ENCODE measurements around the gene CTAG1B.
"Not testable (repeated sequence)": the region's sequence is repeated elsewhere in the genome, so short reads cannot be mapped to it uniquely, and the experiment has no call there.

Gene CTAG1B

DNA sequence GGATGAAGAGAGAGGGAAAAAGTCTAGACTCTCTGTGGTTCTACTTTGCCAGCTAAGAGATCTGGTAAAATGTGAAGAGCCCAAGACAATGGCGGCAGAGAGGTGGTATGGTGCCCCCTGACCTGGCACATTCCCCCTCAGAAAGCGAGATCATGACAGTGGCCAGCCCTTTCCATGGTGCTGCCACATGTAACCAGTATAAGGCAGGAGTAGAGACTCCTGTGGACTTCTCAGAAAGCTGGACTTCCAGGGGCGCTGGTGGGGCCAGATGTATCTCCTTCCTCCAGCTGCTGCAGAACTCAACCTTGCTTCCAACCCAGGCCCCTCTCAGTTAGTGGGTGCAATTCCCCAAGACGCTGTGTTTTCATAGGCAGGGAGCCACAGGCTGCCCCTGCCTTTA is 24.6 kb downstream of the CTAG1B start:
- H3K4me3 ChIP-seq (ENCODE audit: low read depth, low read length) = no peak overlapping the region
- no peak for DNase-seq (ENCODE audit: low read depth, low spot score)
- TF ChIP-seq, protein P1, sequence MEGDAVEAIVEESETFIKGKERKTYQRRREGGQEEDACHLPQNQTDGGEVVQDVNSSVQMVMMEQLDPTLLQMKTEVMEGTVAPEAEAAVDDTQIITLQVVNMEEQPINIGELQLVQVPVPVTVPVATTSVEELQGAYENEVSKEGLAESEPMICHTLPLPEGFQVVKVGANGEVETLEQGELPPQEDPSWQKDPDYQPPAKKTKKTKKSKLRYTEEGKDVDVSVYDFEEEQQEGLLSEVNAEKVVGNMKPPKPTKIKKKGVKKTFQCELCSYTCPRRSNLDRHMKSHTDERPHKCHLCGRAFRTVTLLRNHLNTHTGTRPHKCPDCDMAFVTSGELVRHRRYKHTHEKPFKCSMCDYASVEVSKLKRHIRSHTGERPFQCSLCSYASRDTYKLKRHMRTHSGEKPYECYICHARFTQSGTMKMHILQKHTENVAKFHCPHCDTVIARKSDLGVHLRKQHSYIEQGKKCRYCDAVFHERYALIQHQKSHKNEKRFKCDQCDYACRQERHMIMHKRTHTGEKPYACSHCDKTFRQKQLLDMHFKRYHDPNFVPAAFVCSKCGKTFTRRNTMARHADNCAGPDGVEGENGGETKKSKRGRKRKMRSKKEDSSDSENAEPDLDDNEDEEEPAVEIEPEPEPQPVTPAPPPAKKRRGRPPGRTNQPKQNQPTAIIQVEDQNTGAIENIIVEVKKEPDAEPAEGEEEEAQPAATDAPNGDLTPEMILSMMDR (IDR thresholded peaks at IDR 0.05; ENCODE audit: low read depth, low read length) = no peak
- in situ Hi-C loops (cut with HindIII; ENCODE audit: low sequenced_read_pairs) = no loop called here

DNA sequence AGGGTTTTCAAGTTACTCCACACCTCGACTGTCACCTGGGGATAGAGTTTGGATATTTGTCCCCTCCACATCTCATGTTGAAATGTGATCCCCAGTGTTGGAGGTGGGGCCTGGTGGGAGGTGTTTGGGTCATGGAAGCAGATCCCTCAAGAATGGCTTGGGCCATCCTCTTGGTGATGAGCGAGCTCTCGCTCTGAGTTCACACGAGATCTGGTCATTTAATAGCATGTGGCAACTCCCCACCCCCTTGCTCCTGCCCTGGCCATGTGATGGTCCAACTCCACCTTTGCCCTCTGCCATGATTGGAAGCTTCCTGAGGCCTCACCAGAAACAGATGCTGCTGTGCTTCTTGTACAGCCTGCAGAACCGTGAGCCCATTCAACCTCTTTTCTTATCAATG is 25.9 kb downstream of the CTAG1B start:
- in situ Hi-C loops (cut with HindIII; ENCODE audit: low sequenced_read_pairs) = no loop called here
- TF ChIP-seq, protein P1 (IDR thresholded peaks at IDR 0.05; ENCODE audit: low read depth, low read length) = no peak
- H3K4me3 ChIP-seq (ENCODE audit: low read depth, low read length) = no peak overlapping the region
- DNase-seq (ENCODE audit: low read depth, low spot score) = no peak

DNA sequence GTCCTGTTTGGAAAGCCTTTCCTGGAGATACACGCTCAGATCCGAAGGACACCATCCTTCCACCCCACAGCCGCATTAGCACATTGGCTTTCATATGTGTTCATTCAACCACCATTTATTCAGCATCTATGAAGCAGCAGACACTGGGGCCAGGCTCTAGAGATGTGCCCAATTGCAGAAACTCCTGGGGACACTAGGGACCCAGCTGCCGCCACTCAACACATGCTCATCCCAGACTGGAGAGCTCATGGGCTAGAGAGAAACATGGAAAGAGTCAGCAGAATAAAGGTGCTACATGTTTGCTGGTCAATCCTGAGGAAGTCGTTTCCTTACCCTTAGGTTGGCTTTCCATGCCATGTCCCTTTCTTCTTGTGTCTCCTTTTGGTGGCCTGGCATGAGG is 26.6 kb downstream of the CTAG1B start:
- H3K4me3 ChIP-seq (ENCODE audit: low read depth, low read length) = no peak overlapping the region
- TF ChIP-seq, protein P1 (IDR thresholded peaks at IDR 0.05; ENCODE audit: low read depth, low read length) = no peak
- no peak for DNase-seq (ENCODE audit: low read depth, low spot score)
- in situ Hi-C loops (cut with HindIII; ENCODE audit: low sequenced_read_pairs) = no loop called here

DNA sequence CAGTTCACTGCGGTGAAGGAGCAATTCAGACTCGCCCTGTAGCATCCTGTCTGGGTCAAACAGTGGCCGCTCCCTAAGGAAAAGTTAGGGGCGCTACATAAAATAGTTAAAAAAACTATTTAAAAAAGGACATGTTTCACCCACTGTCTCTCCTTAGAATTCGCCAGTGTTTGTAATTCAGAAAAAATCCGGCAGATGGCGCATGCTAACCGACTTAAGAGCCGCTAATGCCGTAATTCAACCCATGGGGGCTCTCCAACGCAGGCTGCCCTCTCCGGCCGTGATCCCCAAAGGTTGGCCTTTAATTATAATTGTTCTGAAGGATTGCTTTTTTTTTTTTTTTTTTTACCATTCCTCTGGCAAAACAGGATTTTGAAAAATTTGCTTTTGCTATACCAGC is 28.7 kb downstream of the CTAG1B start:
- H3K4me3 ChIP-seq (ENCODE audit: low read depth, low read length); in situ Hi-C loops (cut with HindIII; ENCODE audit: low sequenced_read_pairs); DNase-seq (ENCODE audit: low read depth, low spot score): not testable (repeated sequence)

DNA sequence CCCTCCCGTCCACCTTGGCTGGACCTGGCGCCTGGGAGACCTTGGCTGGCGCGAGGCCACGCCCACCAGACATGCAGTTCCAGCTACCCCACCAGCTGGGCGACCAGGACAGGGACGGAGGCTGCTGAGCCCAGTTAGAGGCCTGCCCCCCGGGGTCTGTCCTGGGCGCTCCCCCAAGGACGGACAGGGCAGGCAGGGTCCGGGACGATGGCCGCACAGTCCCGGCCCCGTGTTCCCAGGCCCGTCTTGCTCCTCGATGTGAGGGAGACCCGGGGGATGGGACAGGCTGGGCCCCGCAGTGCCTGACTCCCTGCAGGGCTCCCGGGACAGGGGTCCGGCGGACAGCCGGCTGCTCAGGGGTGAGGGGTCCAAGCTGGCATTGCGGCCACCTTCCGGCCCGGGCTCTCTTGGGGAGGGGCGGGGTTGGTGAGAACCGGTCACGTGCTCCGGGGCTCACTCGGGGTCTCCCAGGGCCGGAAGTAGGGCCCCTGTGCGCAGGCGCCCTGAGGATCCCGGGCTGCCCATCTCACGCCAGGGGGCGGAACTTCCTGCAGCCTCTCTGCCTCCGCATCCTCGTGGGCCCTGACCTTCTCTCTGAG is 34.4 kb downstream of the CTAG1B start, which contains the start of gene CTAG1A:
TSS of gene CTAG1A (plus strand) at position 549 of the 599 bp plus-strand sequence. CDS start 74 bp downstream, outside the sequence.
- DNase-seq (ENCODE audit: low read depth, low spot score); in situ Hi-C loops (cut with HindIII; ENCODE audit: low sequenced_read_pairs); H3K4me3 ChIP-seq (ENCODE audit: low read depth, low read length): not testable (repeated sequence)

DNA sequence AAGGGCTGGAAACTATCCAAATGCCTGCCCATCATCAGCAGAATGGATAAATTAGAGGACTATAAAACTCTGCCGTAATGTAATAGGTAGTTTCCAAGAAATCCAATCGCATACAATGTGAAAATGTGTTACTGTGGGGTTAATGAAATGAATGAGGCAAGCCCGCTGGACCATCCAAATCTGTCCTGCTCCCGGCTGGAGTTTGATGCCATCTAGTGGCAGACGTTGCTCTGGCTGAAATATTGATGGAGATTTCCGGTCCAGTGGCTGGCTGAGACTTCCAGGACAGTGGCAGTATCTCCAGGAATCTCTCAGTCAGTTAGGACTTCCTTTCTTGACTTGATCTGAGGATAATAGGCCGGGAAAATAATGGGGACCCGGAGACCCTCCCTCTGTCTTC is 36.1 kb downstream of the CTAG1B start:
- H3K4me3 ChIP-seq (ENCODE audit: low read depth, low read length); DNase-seq (ENCODE audit: low read depth, low spot score); in situ Hi-C loops (cut with HindIII; ENCODE audit: low sequenced_read_pairs): not testable (repeated sequence)

DNA sequence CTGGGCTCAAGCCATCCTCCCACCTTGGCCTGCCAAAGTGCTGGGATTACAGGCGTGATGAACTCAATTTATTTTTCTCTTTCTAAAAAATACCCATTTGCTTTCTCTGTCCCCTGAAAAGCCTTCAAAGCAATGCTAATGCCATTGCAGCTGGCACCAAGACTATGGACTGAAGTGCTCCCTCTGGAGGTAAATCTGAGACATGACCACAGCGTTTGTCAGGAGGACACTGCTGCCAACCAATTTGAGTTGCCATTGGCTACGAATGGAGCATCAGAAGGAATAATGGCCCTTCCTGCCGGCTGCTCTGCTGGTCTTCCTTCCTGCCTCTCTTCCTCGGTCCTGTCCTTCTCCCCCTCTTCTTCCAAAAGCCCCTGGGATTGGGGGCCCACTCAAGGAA is 44.0 kb downstream of the CTAG1B start:
- DNase-seq (ENCODE audit: low read depth, low spot score); H3K4me3 ChIP-seq (ENCODE audit: low read depth, low read length); in situ Hi-C loops (cut with HindIII; ENCODE audit: low sequenced_read_pairs): not testable (repeated sequence)

DNA sequence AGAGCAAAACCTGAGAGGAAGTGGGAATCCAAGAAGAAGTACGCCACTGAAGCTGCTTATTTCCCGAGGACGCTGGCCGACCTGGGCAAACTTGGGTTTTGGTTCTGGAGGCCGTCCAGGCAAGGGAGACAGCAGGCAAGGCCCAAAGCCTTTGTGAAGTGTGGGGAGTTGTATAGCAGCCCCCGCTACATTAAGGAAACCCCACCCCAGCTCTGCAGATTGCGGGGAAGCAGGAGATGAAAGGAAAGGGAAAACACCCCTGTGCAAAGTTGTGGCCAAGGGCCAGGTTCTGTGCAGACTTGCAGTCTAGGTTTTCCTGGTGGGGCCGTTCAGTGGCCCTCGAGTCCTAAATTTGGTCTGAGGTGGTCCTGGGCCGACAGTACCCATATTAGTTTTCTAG is 46.0 kb downstream of the CTAG1B start:
- DNase-seq (ENCODE audit: low read depth, low spot score); in situ Hi-C loops (cut with HindIII; ENCODE audit: low sequenced_read_pairs); H3K4me3 ChIP-seq (ENCODE audit: low read depth, low read length): not testable (repeated sequence)

DNA sequence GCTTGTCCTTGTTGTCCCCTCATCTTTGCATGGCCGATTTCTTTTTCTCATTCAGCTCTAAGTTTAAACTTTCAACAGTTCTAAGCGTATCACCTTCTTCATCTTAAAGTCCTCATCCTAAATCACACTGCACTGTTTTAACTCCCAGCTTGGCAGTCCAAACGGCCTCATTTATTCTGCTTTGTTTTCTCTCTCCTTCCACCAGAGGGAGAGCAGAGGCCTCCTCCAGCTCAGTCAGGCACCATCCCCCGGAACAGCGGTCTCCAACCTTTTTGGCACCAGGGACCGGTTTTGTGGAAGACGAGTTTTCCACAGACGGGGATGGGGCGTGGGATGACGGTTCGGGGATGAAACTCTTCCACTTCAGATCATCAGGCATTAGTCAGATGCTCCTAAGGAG is 48.7 kb downstream of the CTAG1B start:
- DNase-seq (ENCODE audit: low read depth, low spot score); in situ Hi-C loops (cut with HindIII; ENCODE audit: low sequenced_read_pairs): not testable (repeated sequence)

More for the DNA sequence above, 48.7 kb downstream of the CTAG1B start:
- H3K4me3 ChIP-seq (ENCODE audit: low read depth, low read length) = not testable (repeated sequence)

Data from astrocyte of the spinal cord (primary cell).